DMS 273 treated with DMSO at 0.1 percent for 48 hours (cell line): ENCODE measurements around the gene ECSIT.
A peak's percentile ranks its signal among the peaks of the same experiment; 100 is the strongest.

Source experiments
- DNase-seq: peaks from one replicate; lab custom pipeline; 2025; lab: John Stamatoyannopoulos, UW

The ECSIT gene

DNA sequence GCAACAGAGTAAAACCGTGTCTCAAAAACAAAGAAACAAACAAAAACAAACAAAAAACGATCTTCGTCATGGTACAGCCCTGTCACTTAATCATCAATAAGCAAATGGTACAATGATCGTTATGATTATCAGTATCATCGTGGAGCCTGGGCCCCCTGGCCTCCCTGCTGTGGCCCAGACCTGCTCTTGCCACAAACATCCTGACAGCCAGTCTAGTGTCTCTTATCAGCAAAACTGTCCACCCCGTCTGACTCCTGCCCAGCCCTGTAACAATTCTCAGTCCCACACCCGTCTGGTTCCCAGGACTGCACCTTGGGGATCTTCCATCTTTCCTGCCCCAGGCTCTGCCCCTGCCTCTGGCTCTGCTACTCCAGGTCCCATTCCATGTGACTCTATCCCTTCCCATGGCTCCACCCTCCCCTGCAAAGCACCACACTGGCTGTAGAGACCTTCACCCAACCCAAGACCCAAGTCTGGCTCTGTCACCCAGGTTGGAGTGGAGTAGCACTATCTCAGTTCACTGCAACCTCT lies 29.0 kb downstream of the ECSIT start:
- DNase-seq = no peak

DNA sequence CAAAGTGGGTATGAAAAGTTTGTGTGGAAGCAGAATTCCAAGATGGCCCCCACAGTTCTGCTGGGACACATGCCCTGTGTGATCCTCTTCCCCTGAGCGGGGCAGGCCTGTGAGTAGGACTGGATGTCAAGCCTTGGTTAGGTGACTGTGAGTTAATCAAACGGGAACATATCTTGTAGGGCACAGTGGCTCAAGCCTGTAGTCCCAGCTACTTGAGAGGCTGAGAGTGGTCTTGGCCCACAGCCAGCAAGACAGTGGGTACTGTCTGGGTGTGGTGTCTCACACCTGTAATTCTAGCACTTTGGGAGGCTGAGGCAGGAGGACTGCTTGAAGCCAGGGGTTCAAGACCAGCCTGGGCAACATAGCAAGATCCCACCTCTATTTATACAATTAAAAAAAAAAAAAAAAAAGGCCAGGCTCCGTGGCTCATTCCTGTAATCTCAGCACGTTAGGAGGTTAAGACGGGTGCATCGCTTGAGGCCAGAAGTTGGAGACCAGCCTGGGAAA lies 29.7 kb downstream of the ECSIT start:
- DNase-seq = no peak

DNA sequence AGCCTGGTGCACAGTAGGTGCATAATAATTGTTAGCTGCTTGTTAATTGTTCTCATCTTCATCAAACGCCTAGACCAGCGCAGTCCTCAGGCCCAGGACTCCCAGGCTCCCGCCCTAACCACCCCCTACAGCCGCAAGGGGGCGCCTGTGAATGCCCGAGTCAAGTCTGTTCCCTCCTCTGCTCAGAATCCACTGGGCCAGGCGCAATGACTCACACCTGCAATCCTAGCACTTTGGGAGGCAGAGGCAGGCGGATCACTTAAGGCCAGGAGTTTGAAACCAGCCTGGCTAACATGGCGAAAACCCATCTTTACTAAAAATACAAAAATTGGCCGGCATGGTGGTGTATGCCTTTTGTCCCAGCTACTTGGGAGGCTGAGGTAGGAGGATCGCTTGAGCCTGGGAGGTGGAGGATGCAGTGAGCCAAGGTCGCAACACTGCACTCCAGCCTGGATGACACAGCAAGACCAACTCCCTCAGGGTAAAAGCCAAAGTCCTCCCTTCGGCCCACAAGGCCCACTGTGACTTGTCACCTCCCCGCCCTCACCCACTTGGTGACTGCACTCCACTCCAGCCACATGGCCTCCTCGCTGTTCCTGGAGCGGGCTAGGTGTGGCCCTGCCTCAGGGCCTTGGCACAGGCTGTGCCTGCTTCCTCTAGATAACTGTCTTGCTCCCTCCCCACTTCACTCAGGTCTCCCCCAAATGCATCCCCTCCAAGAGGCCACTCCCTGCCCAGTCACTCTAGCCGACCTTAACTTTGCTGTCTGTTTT lies 32.4 kb downstream of the ECSIT start:
- peak; percentile 48 for DNase-seq

DNA sequence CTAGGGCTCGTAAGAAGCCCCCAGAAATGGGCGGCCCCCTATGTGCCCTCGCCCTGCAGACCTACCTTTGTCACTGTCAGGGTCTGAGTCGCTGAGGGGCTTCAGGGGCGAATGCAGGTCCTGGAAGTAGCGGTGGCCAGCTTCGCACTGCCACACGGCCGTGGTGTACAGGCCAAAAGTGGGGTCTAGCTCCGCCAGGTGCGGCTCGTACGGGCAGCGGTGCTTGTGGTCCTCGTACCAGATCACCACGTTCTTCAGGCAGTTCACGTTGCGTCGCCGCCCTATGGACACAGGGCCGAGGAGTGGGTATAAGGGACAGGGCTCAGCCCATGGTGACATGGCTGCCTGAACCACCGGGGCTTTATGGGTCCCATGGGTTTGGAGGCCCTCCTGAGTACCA lies 33.0 kb downstream of the ECSIT start:
- no peak for DNase-seq

DNA sequence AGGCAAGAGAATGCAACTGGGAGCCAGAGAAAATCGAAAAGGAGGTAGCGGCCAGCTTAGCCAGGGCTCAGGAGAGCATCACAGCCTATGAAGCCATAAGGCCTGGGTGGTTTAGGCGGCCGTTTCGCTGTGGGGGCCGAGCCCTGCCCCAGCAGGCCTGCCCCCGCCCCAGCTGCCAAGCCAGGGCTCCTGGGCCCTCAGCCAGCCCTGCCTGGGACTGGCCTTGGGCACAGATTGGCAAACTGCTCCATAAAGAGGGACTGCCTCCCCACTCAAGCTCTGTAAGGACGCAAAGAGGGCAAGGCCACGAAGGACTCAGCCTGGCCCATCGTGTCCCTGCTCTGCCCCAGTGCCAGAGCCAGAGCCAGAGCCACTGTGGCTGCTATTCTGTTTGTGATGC lies 33.5 kb downstream of the ECSIT start:
- DNase-seq = peak; percentile 72

DNA sequence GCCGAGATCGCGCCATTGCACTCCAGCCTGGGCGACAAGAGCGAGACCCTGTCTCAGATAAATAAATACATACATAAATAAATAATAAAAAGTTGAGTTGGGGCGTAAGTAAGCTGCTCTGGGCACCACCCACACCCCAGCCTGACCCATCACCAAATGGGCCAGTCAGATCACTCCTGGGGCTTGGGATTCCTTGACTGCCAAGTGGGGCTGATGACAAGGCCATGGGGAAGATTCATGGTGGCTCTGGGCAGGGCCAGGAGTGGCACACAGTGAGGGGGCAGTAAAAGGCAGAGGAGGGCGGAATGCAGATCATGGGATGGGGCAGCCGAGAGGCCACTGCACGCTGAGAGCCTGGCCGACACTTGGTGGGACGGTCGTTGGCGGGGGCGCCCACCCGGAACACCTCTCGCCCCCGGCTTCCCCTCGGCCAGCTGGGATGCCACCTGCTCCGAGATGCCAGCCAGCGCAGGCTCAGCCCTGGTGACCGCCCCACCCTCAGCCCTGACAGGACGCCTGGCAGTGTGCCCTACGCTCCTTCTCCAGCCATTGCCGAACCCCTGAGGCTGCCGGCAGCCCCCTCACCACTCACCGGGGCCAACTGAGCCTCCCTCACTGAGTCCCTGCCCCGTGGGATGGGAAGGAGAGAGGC lies 34.2 kb downstream of the ECSIT start:
- peak; percentile 76 for DNase-seq

DNA sequence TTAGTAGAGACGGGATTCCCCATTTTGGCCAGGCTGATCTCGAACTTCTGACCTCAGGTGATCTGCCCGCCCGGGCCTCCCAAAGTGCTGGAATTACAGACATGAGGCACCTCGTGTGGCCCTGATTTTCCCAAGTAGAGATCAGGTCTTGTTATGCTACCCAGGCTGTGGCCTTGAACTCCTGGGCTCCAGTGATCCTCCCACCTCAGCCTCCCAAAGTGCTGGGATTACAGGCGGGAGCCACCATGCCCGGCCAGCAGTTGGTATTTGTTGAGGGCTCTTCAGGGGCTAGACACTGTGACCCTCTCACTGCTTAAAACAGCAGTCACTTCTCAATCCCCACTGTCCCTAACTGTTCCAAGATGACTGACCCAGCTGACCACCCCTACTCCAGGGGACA lies 39.6 kb downstream of the ECSIT start:
- no peak for DNase-seq

DNA sequence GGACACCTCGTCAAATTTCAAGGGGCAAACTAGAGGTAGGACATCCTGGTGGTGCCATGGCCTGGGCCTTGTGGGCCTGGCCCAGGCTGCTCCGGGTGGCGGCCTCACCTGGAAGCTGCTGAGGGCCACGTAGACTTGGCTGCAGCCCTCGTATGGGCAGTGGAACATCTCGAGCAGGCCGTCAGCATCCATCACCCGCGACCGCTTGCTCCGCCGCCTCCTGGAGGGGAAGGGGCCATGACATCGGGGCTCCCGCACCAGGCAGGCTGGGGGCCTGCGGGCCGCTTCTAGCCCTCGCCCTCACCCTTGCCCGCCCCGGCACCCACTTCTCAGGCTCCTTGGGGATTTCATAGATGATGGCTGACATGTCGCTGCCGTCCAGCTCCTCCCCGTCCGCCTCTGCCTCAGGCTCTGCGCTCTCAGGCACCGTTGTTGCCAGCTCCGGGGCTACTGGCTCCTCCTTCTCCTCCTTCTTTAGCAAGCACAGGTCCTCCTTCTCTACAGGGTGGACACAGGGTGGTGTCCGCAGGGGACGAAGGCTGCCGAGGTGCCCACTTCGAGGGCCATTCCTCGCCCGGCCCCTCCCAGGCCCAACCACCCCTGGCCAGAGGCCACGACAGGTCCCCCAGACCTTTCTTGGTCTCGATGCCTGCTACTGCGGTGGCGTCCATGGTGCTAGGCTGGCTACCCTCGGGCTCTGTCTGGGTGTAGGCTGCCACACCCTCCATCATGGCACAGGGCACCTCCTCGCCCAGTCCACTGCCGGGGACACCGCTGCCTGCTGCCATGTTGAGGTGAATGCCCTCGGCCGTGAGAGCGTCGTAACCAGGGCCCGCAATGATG lies 42.1 kb downstream of the ECSIT start:
- DNase-seq = no peak

DNA sequence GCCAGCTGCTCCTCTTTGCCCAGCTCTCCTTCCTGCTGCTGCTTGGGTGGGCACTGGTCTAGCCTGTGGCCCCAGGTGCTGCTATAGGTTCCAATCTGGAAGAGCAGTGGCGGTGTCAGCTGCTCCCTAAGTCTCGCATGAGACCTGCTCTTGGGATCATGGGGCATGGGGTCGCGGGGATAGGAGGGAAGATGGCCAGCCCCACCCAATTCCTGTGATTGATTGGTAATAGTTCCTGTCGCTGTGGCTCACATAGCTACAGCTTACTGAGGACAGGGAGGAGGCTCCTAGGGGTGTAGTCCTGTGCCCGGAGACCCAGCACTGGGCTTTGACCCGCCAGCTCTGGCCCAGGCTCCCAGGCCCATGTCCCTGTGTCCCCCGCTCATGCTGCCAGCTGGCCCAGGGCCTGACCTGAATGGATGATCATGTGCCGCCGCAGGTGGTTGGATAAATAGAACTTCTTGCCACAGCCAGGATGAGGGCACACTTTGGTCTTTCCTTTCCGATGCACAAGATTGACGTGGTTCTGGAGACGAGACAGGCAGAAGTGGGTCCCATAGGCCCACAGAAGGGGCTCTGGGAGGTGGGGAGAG lies 43.6 kb downstream of the ECSIT start:
- no peak for DNase-seq

DNA sequence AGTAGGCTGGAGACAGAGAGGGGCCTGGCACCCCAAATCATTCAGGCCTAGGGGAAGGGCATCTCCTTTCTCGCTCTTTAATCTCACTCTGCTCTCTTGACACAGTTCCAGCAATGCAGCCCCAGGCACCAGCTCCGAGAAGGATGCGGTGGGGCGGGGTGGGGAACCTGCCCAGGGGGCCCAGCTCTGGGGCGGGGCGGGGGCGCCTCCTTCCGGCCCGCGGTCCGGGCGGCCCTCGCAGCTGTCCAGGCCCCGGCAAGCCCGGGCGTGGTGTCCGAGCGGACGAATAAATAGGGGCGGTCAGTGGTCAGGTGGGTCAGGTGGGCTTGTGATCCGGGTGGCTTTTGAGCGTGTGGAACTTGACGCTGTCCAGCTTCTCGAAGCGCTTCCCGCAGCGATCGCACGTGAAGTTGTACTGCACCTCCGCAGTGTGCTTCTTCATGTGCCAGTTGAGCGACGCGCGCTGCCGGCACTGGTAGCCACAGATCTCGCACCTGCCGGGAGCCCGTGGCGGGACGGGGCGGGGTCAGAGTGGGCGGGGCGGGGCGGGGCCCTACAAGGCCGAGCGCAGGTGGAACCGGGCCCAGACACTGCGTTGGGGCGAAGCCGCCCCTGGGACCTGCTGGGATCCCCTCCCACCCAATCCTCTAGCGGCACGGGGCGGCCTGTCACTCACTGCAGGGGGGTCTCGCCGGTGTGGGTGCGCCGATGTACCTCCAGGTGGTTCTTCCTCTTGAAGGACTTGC lies 45.4 kb downstream of the ECSIT start:
- DNase-seq = no peak

DNA sequence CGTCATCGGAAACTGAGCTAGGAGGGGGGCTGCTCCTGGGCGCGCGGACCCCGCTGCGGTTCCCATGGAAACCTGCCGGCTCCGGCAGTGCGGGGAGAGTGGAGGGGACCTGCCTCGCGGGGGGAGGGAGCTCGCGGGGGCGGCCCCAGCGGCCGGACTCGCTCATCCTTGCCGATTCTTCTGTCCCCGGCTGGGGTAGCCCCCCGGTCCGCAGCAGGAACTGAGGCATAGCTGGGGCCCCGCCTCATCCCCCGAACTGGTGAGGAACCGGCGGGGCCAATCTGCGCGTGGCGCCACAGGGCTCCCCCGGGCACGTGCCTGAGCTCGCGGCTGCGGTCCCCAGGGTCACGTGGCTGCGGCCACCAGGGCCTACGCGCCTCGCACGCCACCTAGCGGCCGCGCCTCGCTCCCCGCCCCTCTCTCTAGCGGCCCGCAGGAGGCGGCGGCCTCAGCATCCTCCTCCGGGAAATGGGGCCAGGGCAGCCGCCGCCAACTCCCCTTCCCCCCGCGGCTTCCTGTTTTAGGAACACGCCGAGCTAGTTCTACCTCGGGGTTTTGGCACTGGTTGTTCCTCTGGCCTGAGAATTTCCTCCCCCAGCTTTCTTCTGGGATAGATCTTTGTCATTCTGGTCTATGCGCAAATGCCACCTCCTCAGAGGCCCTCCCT lies 46.4 kb downstream of the ECSIT start:
- DNase-seq = peak; percentile 83

DNA sequence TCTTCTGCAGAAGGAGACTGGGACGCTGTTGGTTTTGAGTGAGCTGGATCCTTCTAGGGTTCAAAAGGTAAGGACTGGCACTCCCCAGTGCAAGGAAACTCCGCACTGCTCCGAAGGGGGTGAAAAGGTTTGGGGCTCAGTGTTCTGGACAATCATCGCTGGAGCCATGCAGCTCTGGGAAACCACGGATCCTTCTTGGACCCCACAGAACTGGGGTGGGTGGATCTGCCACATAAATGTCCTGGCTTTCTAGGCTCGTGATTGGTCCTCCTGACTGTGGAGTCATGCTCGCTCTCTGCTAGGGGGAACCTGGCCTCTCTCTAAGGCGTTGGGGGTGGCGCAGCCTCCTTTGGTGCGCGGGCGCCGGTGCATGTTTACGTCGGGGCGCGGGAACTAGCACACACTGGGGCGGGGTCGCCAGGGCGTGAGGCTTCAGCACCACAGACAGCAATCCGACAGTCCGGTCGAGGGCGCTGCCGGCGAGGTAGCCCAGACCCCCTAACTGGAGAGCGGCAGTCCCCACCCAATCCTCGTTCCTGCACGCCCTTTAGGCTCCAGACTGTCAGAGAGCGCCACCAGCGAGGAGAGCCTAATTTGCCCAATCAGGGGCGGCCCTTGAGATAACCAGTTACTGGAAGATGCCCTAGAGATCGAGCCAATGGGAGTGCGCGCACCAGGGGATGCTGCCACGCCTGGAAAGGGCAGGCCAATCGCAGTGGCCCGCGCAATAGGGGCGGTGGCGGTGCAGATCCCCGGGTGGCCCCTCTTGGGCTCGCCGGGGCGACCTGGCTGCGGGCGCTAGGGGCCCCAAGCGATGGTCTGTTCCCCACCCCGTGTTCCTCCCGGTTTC lies 47.2 kb downstream of the ECSIT start:
- peak; percentile 96 for DNase-seq

DNA sequence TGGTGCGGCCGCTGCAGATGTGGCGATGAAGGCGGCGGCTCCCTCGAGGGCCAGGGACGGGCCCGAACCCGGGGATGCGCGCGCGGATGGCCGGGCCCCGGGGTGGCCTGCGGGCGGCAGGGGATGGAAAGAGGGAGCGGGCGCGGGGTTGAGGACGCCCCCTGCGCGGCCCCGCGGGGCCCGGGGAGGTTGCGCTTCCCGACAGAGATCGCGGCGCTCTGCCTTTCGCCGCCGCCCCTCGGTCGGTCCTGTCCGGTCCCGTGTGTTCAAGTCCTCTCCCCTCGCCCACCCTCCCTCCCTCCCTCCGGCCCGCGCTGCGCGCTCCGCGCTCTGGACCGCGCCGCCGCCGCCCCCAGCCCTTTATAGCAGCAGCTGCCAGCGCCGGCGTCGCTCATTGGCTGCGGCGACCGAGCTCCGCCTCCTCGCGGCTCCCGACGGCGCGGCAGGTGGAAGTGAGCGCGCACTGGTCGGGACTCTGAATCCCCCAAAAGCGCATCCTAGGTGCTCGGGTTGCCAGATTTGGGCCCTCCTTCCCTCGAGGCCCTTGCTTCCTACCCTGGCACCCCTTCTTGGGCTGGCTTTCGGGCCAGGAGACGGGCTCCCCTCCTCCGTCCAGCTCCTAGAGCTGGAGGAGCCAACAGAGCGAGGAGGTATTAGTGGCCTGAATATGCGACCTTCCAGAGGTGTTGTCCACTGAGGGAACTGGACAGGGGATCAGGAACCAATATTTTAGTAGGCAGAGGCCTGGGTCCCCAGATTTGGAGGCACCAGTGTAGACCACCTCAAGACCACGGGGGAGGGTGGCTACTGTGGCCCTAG lies 48.0 kb downstream of the ECSIT start, which contains the start of gene ELAVL3:
Gene ELAVL3 (minus strand): TSS at position 332 of the 819 bp plus-strand sequence. CDS start 438 bp downstream, outside the sequence.
- no peak for DNase-seq

DNA sequence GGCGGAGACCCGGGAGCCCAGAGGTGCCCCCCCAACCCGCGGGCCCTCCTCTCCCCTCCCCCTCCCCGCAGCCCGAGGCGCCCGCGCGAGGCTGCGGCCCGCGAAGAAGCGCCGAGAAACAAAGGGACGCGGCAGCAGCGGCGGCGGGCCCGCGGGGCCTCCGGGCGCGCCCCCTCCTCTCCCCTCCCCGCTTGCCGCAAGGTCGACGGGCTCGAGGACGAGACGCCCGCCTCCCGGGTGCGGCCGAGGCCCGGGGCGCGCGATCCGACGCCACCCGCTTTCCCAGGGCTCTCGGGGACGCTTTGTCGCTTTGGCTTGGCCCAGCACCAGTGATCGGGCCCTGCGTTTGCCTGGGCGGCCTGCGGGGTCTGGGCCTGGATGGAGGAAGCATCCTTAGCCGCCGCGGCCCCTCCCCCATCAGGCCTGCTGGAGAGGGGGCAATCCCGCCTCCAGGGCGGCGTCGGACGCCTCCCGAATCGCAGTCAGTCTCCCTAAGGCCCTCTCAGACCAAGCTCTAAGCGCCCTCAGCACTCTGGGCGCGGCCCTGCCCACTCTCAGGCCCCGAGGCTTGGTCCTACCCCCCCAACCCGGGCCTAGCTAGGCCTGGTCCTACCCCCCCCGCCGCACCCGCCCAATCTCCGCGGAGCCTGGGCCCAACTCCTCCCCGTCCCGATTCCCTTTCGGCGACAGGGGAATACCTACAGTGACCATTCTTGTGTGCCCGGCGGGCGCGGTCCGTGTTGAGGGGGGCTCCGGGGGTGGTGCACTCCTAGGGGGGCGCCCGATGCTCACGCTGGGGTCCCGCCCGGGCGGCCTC lies 48.8 kb downstream of the ECSIT start:
- DNase-seq = no peak

DNA sequence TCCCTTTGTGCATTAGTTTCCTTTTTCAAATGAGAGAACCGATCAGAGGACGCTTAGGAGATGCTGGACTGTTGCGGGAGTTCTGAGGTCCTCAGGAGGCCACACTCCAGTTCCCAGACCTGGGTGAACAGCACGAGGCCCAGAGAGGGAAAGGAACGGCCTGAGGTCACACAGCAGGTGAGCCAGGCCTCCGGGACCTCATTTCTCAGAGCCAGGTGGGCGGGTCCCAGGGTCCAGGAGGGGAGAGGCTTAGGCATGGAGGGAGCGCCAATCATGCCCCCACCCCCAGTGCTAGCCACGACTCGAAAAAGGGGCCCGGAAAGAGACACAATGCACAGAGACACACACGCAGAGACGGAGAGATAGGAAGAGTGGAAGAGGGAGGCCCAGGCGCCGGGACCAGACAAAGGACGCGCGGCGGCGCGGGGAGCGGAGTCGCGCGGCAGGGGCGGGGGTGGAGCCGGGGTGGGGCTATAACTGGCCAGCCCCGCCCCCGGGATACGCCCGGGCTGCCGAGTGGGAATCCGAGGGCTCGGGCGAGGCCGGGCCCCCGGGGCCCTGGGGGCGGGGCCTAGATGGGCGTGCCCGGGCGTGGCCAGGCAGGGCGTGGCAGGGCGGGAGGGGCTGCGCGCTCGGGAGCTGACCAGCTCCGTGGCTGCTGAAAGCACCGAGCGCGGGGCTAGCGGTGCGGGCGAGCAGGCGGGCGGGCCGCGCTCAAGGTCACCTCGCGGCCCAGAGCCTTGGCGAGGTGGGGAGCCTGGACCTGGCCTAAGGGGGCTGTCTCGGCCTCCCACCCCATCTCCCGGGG lies 49.6 kb downstream of the ECSIT start:
- DNase-seq = no peak

DNA sequence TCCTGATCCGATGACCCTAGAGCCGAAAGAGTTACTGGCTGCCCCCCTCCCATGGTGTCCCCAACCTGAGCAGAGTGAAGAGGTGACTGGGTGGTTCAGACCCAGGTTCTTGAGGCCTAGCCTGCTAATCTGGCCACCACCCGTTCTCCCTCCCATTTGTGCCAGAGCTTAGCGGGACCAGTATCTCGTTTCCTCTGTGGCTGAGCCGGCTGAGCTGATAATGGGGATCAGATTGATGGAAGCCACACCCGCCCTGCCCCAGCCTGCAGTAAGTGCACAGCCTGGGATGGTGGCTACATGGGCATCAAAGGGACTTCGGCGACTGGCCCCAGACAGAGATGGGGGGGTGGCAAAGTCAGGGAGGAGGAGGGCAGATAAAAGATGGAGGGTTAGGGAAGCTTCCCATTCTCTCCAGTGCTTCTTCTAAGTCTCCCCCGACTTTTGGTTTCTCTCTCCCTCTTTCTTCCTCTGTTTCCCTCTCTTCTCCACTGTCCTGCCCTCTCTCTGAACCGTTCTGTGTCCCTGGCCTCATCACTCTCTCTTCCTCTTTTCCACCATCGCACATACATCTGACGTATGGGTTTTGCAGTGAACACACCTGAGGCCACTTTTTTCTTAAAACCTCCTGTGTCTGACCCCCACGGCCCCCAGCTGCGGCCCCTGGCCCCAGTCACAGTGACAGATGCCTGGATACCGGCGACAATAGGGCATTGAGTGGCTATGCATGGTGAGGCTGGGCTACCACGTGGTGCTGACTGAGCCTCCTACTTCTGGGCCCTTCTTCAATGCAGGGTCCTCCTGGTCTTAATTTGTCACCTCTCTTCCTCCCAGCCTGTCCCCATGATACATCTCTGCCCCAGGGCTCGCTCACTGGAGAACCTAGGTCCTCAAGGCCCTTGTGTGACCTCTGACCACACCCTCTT lies 50.5 kb downstream of the ECSIT start:
- no peak for DNase-seq
